Lung (tissue), 12 donors: ENCODE measurements around the gene DHRS1. TPM values are rescaled to one million over a fixed set of nuclear protein-coding genes. Genes with fewer than 3 reads are reported as not detected.

ENCODE experiments used
- ATAC-seq: fragments of 200-7000 bp; cut with Tn5 transposase; one replicate; pipeline ENCODE4 v1.9.1; 2020; ENCODE audit warnings: moderate number of reproducible peaks; ENCODE audit not compliant: insufficient read depth, low FRiP score
- DNase-seq, 3 donors: peaks; one replicate each; pipeline ENCODE4 v3.0.0-alpha.2; 2013 to 2017
- H3K27ac ChIP-seq, 2 donors: one replicate each; pipeline ENCODE4 v1.5.1; 2013; ENCODE audit warnings: mild to moderate bottlenecking in 2 of 2, moderate library complexity in 2 of 2, control low read depth in 1 of 2, inconsistent platforms in 1 of 2, low read depth in 1 of 2, low read length in 1 of 2
- H3K27me3 ChIP-seq, 3 donors: one replicate each; pipeline ENCODE4 v1.5.1; 2013; ENCODE audit warnings: low read length in 2 of 3; ENCODE audit not compliant: control insufficient read depth in 3 of 3, insufficient read depth in 3 of 3
- H3K36me3 ChIP-seq, 4 donors: one replicate each; pipeline ENCODE4 v1.5.1; 2013; ENCODE audit warnings: low read length in 4 of 4, mild to moderate bottlenecking in 1 of 4, moderate library complexity in 1 of 4; ENCODE audit not compliant: control insufficient read depth in 4 of 4, insufficient read depth in 4 of 4
- H3K4me1 ChIP-seq, 5 donors: one replicate each; pipeline ENCODE4 v1.5.1; 2013; ENCODE audit warnings: low read length in 5 of 5, mild to moderate bottlenecking in 2 of 5, moderate library complexity in 1 of 5; ENCODE audit not compliant: control insufficient read depth in 5 of 5, insufficient read depth in 5 of 5
- H3K4me3 ChIP-seq: one replicate; pipeline ENCODE4 v1.5.1; 2013; ENCODE audit warnings: mild to moderate bottlenecking, control low read depth, moderate library complexity
- H3K9ac ChIP-seq, 2 donors: one replicate each; pipeline ENCODE4 v1.5.1; 2013; ENCODE audit warnings: low read length in 2 of 2, control low read depth in 1 of 2; ENCODE audit not compliant: insufficient read depth in 1 of 2
- H3K9me3 ChIP-seq, 4 donors: one replicate each; pipeline ENCODE4 v1.5.1; 2013; ENCODE audit warnings: low read length in 3 of 4, mild to moderate bottlenecking in 1 of 4, moderate library complexity in 1 of 4; ENCODE audit not compliant: control insufficient read depth in 4 of 4, insufficient read depth in 3 of 4
- WGBS, 2 donors: extraction: QIAGEN DNeasy Blood & Tissue Kit; methylation state at CpG; one replicate each; pipeline ENCODE4 v1.1.7; 2013; 5-methylcytosine and 5-hydroxymethylcytosine counted together
- polyA plus RNA-seq, 2 donors: library from polyadenylated mRNA; stranded (reverse); fragments of 200-250 nt; gene quantifications; one replicate each; pipeline ENCODE4 v1.2.1, GENCODE V29; 2013
- total RNA-seq, 2 donors: library from RNA; depleted of rRNA in 1 of 2; stranded (reverse); fragments of >200 nt in 1 of 2; gene quantifications; one replicate each; pipeline ENCODE4 v1.2.1, GENCODE V29; 2014 to 2021
- TF ChIP-seq, protein P1 (sequence below): IDR thresholded peaks from 2 replicates; pipeline ENCODE4 v1.5.1; 2012; ENCODE audit warnings: mild to moderate bottlenecking; ENCODE audit errors: control extremely low read depth, extremely low read depth
- donor health status: control.
- donor health status: control.
- donor health status: Bipolar disorder and iron deficiency.
- donor health status: healthy.
- donor health status: DM: yes; HTN: yes; CAD: no.

Gene DHRS1
- total and polyA plus RNA-seq, 4 donors = 20.6 to 27.8 (median 22.4) TPM

DNA sequence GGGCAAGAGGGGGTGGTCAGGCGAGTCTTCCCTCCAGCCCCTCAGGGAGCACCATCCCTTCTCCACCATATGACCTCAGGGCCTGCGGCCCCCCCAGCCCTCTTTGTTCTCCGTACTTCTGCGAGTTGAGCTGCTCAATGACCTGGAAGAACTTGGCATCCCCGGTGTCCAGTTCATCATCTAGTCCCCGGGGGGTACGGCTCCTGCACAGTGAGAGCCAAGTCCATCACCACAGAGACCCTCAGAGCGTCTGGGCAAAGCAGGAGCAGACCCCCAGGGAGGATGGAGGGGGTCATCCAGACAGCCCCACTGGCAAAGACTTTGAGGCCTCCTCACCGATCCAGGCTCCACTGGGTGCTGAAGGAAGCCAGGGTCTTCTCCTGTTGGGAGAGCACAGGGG is 26.4 kb upstream of the DHRS1 start:
- TF ChIP-seq, protein P1, sequence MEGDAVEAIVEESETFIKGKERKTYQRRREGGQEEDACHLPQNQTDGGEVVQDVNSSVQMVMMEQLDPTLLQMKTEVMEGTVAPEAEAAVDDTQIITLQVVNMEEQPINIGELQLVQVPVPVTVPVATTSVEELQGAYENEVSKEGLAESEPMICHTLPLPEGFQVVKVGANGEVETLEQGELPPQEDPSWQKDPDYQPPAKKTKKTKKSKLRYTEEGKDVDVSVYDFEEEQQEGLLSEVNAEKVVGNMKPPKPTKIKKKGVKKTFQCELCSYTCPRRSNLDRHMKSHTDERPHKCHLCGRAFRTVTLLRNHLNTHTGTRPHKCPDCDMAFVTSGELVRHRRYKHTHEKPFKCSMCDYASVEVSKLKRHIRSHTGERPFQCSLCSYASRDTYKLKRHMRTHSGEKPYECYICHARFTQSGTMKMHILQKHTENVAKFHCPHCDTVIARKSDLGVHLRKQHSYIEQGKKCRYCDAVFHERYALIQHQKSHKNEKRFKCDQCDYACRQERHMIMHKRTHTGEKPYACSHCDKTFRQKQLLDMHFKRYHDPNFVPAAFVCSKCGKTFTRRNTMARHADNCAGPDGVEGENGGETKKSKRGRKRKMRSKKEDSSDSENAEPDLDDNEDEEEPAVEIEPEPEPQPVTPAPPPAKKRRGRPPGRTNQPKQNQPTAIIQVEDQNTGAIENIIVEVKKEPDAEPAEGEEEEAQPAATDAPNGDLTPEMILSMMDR = no peak
- H3K4me1 ChIP-seq = peaks cover 0 to 7% (median 0%) of the 10 kb centered on the region in 5 donors
- H3K36me3 ChIP-seq = peaks cover 0 to 5% (median 0%) of the 10 kb centered on the region in 4 donors
- no peak overlapping the region for H3K27ac ChIP-seq
- DNase-seq (no peak), ATAC-seq (no peak)
- H3K9ac ChIP-seq = no peak overlapping the region
- no peaks in the 10 kb centered on the region for H3K9me3 ChIP-seq
- WGBS, 2 donors = 86 to 92% methylated on average over 9 of the region's 9 CpGs
- no peak overlapping the region for H3K4me3 ChIP-seq
- peaks cover 0 to 5% (median 0%) of the 10 kb centered on the region in 3 donors for H3K27me3 ChIP-seq

DNA sequence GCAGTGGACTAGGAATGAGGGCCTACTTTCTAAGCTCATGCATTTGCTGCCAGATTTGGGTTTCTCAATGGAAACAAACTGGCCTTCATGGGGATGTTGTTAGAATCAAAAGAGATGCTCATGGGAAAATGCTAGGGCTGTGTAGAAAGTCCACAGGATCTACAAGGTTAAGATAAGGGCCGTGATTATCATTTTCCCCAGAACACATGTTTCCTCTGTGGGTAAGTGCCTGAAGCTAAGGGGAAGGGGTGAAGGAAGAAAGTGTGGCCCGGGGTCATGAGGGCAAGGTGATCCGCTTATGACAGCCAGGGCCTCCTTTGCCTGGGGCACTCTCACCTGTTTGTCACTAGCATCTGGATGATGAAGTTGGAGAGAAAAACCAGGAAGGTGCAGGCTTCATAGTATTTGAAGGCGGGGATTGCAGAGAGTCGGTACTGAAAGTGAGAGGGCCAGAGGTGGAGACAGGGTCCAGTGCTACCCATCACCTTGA is 25.5 kb upstream of the DHRS1 start:
- Histone ChIP-seq H3K36me3 (peaks cover 0 to 3% (median 0%) of the 10 kb centered on the region in 4 donors), H3K27me3 (no peaks in the 10 kb centered on the region), H3K9me3 (no peaks in the 10 kb centered on the region), H3K27ac (no peak overlapping the region), H3K9ac (no peak overlapping the region), H3K4me3 (no peak overlapping the region), H3K4me1 (peaks cover 0 to 7% (median 0%) of the 10 kb centered on the region in 5 donors)
- ATAC-seq (no peak), DNase-seq (no peak)
- WGBS, 2 donors = 65 to 82% methylated on average over 5 of the region's 5 CpGs
- TF ChIP-seq, protein P1 = no peak

DNA sequence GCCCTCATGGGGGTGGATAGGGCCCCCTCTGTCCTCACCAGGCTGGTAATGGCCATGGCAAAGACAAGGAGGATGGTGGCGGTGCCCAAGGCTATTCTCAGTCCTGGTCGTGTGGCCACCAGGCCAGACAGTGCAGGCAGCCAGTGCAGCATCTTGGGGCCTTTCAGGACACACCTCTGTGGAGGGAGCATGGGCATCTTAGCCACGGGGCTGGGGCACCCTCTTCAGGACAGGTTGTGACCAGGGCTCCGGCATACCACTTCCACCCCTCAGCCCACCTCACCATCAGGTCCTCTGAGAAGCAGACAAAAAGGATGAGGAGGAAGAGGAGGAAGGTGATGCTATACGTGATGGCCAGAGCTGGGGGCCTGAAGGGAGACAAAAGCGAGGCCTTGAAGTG is 24.4 kb upstream of the DHRS1 start:
- peaks cover 0 to 7% (median 0%) of the 10 kb centered on the region in 5 donors for H3K4me1 ChIP-seq
- ATAC-seq = no peak
- H3K36me3 ChIP-seq = peaks cover 0 to 1% (median 0%) of the 10 kb centered on the region in 4 donors
- peaks cover 0 to 5% (median 1%) of the 10 kb centered on the region in 3 donors for H3K27me3 ChIP-seq
- no peak overlapping the region for H3K4me3 ChIP-seq
- TF ChIP-seq, protein P1 = no peak
- 83 to 84% methylated on average over 6 of the region's 6 CpGs for WGBS, 2 donors
- H3K9me3 ChIP-seq = no peaks in the 10 kb centered on the region
- DNase-seq = no peak
- H3K9ac ChIP-seq = no peak overlapping the region
- no peak overlapping the region for H3K27ac ChIP-seq

DNA sequence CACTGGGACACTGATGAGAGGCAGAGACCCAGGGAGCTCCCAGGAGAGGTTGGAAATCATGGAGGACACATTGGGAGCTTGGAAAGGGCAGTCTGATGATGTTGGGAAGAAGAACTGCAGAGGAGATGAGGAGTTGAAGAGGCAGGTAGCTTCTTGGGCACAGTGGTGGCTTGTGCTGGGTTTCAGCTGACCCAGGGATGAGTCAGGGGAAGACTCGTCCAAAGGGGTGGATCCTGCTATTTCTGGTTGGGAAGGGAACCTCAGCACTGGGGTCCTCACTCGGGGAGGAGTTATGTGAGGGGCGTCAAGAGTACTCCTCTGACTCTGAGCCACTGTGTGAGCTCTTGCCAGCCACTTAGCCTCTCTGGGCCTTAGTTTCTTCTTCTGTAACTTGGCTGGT is 23.8 kb upstream of the DHRS1 start:
- TF ChIP-seq, protein P1 = no peak
- no peak for ATAC-seq
- H3K27ac ChIP-seq = no peak overlapping the region

More for the DNA sequence above, 23.8 kb upstream of the DHRS1 start:
- Histone ChIP-seq H3K36me3 (peaks cover 0 to 1% (median 0%) of the 10 kb centered on the region in 4 donors), H3K4me1 (peaks cover 0 to 7% (median 0%) of the 10 kb centered on the region in 5 donors), H3K9me3 (no peaks in the 10 kb centered on the region), H3K4me3 (no peak overlapping the region), H3K9ac (no peak overlapping the region), H3K27me3 (peaks cover 0 to 12% (median 5%) of the 10 kb centered on the region in 3 donors)
- DNase-seq = no peak
- 66 to 74% methylated on average over 3 of the region's 3 CpGs for whole genome bisulfite sequencing, 2 donors
